GM12891 (cell line): ENCODE measurements around the gene THOP1.

Experiments used
- POLR2A ChIP-seq: IDR thresholded peaks from 2 replicates; pipeline ENCODE4 v1.6.1; 2011; ENCODE audit warnings: low read depth, low read length, control low read depth
- POLR2AphosphoS5 ChIP-seq: IDR thresholded peaks from 2 replicates; pipeline ENCODE4 v1.6.1; 2011; ENCODE audit warnings: low read depth, low read length, control low read depth
- TAF1 ChIP-seq: IDR thresholded peaks from 2 replicates; pipeline ENCODE4 v1.6.1; 2011; ENCODE audit warnings: low read depth, low read length, control low read depth

DNA sequence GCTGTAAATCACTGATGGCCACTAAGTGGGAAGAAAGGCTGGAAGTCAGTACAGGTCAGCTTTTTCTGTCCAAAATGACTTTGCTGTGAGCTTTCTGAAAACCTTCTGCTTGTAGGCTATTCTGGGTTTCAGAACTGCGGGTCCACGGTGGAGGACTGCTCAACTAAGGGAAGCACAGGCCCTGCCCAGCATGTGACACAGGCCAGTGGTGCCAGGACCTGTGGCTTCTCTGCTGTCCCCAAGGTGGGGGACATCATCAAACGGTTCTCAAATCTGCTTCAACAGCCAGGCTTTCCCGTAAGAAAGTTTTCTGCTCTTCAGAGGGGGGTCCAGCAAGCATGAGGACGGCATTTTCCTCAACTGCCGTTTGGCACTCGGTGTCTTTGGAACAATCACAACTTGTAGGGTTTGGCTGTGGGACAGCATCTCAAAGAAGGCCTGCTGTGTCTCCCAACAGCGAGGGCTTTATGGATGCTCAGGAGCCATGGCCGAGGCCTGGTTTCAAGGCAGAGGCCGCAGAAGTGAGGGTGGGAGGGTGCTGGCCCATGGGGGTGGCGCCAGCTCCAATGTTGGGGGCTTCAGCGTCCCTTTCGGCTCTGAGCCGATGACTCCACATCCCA lies 6.1 kb upstream of the THOP1 start:
- TF ChIP-seq POLR2A (no peak), POLR2AphosphoS5 (no peak), TAF1 (no peak)
